HepG2 (cell line): ENCODE data around the gene LY6G5B. TPM values are rescaled to one million over a fixed set of nuclear protein-coding genes. Genes with fewer than 3 reads are reported as not detected.

Source experiments
- ATM ChIP-seq: fragments of 450-650 bp; IDR thresholded peaks from 2 replicates; pipeline ENCODE4 v1.7.1; 2017; ENCODE audit warnings: mild to moderate bottlenecking, borderline replicate concordance
- BRD4 ChIP-seq: sonication (generic); formaldehyde crosslinking; IDR thresholded peaks from 2 replicates; pipeline ENCODE4 v1.4.0; 2020; ENCODE audit warnings: missing genetic modification reagents
- HNRNPUL1 ChIP-seq: fragments of 200-400 bp; formaldehyde crosslinking; IDR thresholded peaks from 2 replicates; pipeline ENCODE4 v1.6.1; 2017; ENCODE audit warnings: low read depth, mild to moderate bottlenecking, low read length, moderate library complexity
- MTA3 ChIP-seq: sonication (generic); formaldehyde crosslinking; IDR thresholded peaks from 2 replicates; pipeline ENCODE4 v1.4.0; 2020; ENCODE audit warnings: missing genetic modification reagents
- NFRKB ChIP-seq: fragments of 450-650 bp; IDR thresholded peaks from 2 replicates; pipeline ENCODE4 v1.6.1; 2017
- SP140L ChIP-seq: sonication (generic); formaldehyde crosslinking; IDR thresholded peaks from 2 replicates; pipeline ENCODE4 v1.4.0; 2020; ENCODE audit warnings: missing genetic modification reagents, borderline replicate concordance
- TBL1XR1 ChIP-seq: fragments of 150-350 bp; IDR thresholded peaks from 2 replicates; pipeline ENCODE4 v1.6.1; 2014; ENCODE audit warnings: borderline replicate concordance, low read length; ENCODE audit not compliant: partially characterized antibody
- TMF1 ChIP-seq: sonication (generic); formaldehyde crosslinking; IDR thresholded peaks from 2 replicates; pipeline ENCODE4 v1.8.1; 2022; ENCODE audit warnings: low read depth, missing genetic modification reagents
- WIZ ChIP-seq: sonication (generic); formaldehyde crosslinking; IDR thresholded peaks from 2 replicates; pipeline ENCODE4 v1.5.1; 2020; ENCODE audit warnings: mild to moderate bottlenecking, missing genetic modification reagents
- ZBTB1 ChIP-seq: sonication (generic); formaldehyde crosslinking; IDR thresholded peaks from 2 replicates; pipeline ENCODE4 v1.4.0; 2020; ENCODE audit warnings: missing genetic modification reagents, borderline replicate concordance
- ZFP36L2 ChIP-seq: sonication (generic); formaldehyde crosslinking; IDR thresholded peaks from 2 replicates; pipeline ENCODE4 v1.4.0; 2020; ENCODE audit warnings: missing genetic modification reagents
- ZFP41 ChIP-seq: sonication (generic); formaldehyde crosslinking; IDR thresholded peaks from 2 replicates; pipeline ENCODE4 v1.4.0; 2020; ENCODE audit warnings: mild to moderate bottlenecking, missing genetic modification reagents, borderline replicate concordance
- ZNF121 ChIP-seq: sonication (generic); formaldehyde crosslinking; IDR thresholded peaks from 2 replicates; pipeline ENCODE4 v1.5.0; 2020; ENCODE audit warnings: mild to moderate bottlenecking, missing genetic modification reagents
- ZNF136 ChIP-seq: sonication (generic); formaldehyde crosslinking; IDR thresholded peaks from 2 replicates; pipeline ENCODE4 v1.8.1; 2022; ENCODE audit warnings: low read depth, mild to moderate bottlenecking, moderate library complexity, missing genetic modification reagents
- ZNF547 ChIP-seq: sonication (generic); formaldehyde crosslinking; IDR thresholded peaks from 2 replicates; pipeline ENCODE4 v1.5.1; 2020; ENCODE audit warnings: mild to moderate bottlenecking, missing genetic modification reagents
- ZNF563 ChIP-seq: sonication (generic); formaldehyde crosslinking; IDR thresholded peaks from 2 replicates; pipeline ENCODE4 v1.8.0; 2022; ENCODE audit warnings: mild to moderate bottlenecking, moderate library complexity, missing genetic modification reagents
- ZNF660 ChIP-seq: sonication (generic); formaldehyde crosslinking; IDR thresholded peaks from 2 replicates; pipeline ENCODE4 v1.5.1; 2020; ENCODE audit warnings: mild to moderate bottlenecking, low read depth, missing genetic modification reagents, borderline replicate concordance
- ZSCAN22 ChIP-seq: sonication (generic); formaldehyde crosslinking; IDR thresholded peaks from 2 replicates; pipeline ENCODE4 v1.4.0; 2020; ENCODE audit warnings: mild to moderate bottlenecking, missing genetic modification reagents
- ZZZ3 ChIP-seq: sonication (generic); formaldehyde crosslinking; IDR thresholded peaks from 2 replicates; pipeline ENCODE4 v1.4.0; 2020; ENCODE audit warnings: missing genetic modification reagents, mild to moderate bottlenecking, borderline replicate concordance
- polyA plus RNA-seq, 8 experiments: library from polyadenylated mRNA; depleted of rRNA in 3 of 8; stranded (reverse) in 7 of 8; unstranded in 1 of 8; fragments of >200 nt; fragmentation: Illumina TruSeq in 4 of 8; extraction: Trizol in 4 of 8; gene quantifications; 2 replicates each; pipeline versions ENCODE4 v1.2.1 to v1.2.3, GENCODE V29; 2011 to 2016; ENCODE audit warnings: low read depth in 4 of 8, missing spikeins in 1 of 8, mixed read lengths in 1 of 8; ENCODE audit not compliant: insufficient read depth in 1 of 8
- total RNA-seq, 5 experiments: library from RNA; depleted of rRNA; stranded (reverse); fragments of >200 nt; fragmentation: Illumina TruSeq; extraction: Trizol; gene quantifications; 2 replicates each; pipeline ENCODE4 v1.2.3, GENCODE V29; 2016; ENCODE audit warnings: low read depth in 1 of 5
- TF ChIP-seq, protein P1 (sequence below): sonication (generic); formaldehyde crosslinking; conservative IDR thresholded peaks from 2 replicates; pipeline ENCODE4 v1.8.0; 2022; ENCODE audit warnings: missing genetic modification reagents
- TF ChIP-seq, protein P2 (sequence below): sonication (generic); formaldehyde crosslinking; conservative IDR thresholded peaks from 2 replicates; pipeline ENCODE4 v1.4.0; 2020; ENCODE audit warnings: missing genetic modification reagents
- TF ChIP-seq, protein P3 (sequence below): IDR thresholded peaks from 2 replicates; pipeline ENCODE4 v1.4.0; 2020; ENCODE audit warnings: mild to moderate bottlenecking, missing genetic modification reagents

Gene LY6G5B
- total and polyA plus RNA-seq, 2 of the 13 experiments (the other 11 are each of a cell fraction or from before 2014, with no cell fraction given) = 7.8 to 15.7 TPM

DNA sequence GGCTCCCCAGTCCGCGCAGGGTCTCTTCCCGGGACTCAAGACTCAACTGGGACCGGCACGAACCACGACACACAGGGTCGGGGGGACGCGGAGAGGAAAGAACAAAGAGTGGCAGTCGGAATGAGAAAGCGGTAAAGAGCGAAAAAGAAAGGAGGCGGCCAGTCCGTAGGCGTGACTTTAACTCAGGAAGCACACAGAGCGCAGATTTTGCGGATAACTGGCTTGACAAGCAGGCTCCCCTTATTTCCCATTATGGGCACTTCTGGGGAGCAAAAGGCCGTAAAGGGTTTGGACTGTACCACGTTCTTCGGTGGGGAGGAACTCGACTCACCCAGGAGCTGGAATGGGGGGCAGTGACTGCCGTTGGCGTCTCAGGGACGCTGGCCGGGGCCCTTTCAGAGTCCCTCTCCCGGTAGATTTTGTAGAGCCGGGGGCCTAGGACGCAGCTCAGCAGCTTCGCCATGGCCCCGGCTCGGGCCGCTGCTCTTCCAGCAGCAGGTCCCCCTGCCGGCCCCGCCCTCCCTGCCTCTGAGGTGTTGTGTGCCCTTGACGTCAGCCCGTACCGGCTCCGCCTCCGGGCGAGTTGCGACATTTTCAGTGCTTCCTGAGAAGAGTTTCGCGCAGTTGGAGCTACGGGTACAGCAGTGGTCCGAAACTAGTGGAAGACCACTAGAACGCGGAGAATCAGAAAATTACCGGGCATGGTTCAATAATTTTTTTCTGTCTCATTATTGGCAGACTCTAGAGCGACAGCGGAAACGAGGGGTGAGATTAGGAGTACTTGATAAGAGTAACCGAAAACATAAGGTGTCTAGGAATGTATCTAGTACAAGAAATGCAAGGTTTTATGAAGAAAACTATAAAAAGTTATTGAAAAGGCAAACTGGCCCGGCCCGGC is 33.3 kb downstream of the LY6G5B start, which contains the start of gene ABHD16A (continued):
- TF ChIP-seq, protein P1, sequence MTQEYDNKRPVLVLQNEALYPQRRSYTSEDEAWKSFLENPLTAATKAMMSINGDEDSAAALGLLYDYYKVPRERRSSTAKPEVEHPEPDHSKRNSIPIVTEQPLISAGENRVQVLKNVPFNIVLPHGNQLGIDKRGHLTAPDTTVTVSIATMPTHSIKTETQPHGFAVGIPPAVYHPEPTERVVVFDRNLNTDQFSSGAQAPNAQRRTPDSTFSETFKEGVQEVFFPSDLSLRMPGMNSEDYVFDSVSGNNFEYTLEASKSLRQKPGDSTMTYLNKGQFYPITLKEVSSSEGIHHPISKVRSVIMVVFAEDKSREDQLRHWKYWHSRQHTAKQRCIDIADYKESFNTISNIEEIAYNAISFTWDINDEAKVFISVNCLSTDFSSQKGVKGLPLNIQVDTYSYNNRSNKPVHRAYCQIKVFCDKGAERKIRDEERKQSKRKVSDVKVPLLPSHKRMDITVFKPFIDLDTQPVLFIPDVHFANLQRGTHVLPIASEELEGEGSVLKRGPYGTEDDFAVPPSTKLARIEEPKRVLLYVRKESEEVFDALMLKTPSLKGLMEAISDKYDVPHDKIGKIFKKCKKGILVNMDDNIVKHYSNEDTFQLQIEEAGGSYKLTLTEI (CRISPR knock-in tag) = no peak
- TF ChIP-seq ZFP41 (CRISPR knock-in tag) = no peak
- no peak for TF ChIP-seq BRD4
- no peak for TF ChIP-seq ZNF563 (CRISPR knock-in tag)
- TF ChIP-seq TMF1 = peak; percentile 77
- no peak for TF ChIP-seq ZNF121 (CRISPR knock-in tag)
- TF ChIP-seq ZNF547 (CRISPR knock-in tag) = peak; percentile 66; the same call in 1 of the 2 replicates
- TF ChIP-seq ZNF136 (CRISPR knock-in tag) = peak; percentile 77; the same call in 1 of the 2 replicates
- TF ChIP-seq WIZ (CRISPR knock-in tag) = no peak
- TF ChIP-seq ZSCAN22 (CRISPR knock-in tag) = no peak
- no peak for TF ChIP-seq SP140L (CRISPR knock-in tag)
- TF ChIP-seq NFRKB = no peak
- no peak for TF ChIP-seq MTA3
- TF ChIP-seq ATM = no peak
- peak; percentile 47 for TF ChIP-seq TBL1XR1
- TF ChIP-seq ZFP36L2 (CRISPR knock-in tag) = no peak
- no peak for TF ChIP-seq ZNF660 (CRISPR knock-in tag)
- TF ChIP-seq HNRNPUL1 = no peak
- TF ChIP-seq ZBTB1 = no peak
- TF ChIP-seq, protein P2, sequence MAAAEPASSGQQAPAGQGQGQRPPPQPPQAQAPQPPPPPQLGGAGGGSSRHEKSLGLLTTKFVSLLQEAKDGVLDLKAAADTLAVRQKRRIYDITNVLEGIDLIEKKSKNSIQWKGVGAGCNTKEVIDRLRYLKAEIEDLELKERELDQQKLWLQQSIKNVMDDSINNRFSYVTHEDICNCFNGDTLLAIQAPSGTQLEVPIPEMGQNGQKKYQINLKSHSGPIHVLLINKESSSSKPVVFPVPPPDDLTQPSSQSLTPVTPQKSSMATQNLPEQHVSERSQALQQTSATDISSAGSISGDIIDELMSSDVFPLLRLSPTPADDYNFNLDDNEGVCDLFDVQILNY (CRISPR knock-in tag) = no peak
- no peak for TF ChIP-seq ZZZ3 (CRISPR knock-in tag)
- TF ChIP-seq, protein P3, sequence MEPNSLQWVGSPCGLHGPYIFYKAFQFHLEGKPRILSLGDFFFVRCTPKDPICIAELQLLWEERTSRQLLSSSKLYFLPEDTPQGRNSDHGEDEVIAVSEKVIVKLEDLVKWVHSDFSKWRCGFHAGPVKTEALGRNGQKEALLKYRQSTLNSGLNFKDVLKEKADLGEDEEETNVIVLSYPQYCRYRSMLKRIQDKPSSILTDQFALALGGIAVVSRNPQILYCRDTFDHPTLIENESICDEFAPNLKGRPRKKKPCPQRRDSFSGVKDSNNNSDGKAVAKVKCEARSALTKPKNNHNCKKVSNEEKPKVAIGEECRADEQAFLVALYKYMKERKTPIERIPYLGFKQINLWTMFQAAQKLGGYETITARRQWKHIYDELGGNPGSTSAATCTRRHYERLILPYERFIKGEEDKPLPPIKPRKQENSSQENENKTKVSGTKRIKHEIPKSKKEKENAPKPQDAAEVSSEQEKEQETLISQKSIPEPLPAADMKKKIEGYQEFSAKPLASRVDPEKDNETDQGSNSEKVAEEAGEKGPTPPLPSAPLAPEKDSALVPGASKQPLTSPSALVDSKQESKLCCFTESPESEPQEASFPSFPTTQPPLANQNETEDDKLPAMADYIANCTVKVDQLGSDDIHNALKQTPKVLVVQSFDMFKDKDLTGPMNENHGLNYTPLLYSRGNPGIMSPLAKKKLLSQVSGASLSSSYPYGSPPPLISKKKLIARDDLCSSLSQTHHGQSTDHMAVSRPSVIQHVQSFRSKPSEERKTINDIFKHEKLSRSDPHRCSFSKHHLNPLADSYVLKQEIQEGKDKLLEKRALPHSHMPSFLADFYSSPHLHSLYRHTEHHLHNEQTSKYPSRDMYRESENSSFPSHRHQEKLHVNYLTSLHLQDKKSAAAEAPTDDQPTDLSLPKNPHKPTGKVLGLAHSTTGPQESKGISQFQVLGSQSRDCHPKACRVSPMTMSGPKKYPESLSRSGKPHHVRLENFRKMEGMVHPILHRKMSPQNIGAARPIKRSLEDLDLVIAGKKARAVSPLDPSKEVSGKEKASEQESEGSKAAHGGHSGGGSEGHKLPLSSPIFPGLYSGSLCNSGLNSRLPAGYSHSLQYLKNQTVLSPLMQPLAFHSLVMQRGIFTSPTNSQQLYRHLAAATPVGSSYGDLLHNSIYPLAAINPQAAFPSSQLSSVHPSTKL (CRISPR knock-in tag) = peak; percentile 84
